ENCODE measurements around the gene OXLD1.

DNA sequence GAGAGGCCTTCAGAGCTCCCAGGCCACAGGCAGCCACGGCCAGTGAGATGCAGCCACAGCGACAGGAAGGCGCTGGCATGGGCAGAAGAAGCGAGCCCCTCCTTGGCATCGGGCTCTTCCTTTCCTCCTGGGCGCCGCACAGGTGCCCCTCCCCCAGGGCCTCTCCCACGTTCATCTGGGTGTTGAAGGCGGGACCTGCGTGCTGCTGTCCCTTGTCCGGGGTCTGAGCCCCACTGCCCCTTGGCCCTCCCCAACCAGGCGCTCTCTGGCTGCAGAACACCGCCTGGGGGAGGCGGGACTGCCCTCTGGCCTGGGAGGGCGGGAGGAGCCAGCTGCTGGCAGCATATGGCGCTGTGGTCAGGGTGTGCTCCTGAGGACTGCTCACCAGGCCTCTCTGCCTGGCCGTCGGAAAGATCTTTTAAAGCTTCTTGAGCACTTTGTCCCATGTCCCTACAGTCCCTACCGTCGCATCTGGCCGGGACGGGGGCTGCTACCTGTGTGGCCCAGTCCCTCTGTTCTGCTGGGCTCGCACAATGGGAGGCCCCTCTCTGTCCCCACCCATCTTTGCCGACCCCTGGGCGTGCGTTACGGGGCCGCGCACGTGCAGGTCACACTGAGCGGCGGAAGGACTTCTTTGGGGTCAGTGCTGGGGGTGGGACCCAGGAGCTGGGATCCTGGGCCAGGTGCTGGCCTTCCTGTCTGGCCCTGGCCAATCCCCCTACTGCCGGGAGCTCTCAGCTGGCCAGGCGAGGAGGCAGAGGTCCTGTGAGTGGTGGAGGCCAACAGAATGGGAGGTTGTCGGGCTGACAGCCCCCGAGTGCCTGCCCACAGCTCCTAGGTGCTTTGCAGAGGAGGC, 47.4 kb upstream of the OXLD1 start:
- TF ChIP-seq, protein P1, sequence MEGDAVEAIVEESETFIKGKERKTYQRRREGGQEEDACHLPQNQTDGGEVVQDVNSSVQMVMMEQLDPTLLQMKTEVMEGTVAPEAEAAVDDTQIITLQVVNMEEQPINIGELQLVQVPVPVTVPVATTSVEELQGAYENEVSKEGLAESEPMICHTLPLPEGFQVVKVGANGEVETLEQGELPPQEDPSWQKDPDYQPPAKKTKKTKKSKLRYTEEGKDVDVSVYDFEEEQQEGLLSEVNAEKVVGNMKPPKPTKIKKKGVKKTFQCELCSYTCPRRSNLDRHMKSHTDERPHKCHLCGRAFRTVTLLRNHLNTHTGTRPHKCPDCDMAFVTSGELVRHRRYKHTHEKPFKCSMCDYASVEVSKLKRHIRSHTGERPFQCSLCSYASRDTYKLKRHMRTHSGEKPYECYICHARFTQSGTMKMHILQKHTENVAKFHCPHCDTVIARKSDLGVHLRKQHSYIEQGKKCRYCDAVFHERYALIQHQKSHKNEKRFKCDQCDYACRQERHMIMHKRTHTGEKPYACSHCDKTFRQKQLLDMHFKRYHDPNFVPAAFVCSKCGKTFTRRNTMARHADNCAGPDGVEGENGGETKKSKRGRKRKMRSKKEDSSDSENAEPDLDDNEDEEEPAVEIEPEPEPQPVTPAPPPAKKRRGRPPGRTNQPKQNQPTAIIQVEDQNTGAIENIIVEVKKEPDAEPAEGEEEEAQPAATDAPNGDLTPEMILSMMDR (conservative IDR thresholded peaks at IDR 0.05; ENCODE audit: low read depth, low read length) = no peak
- TF ChIP-seq EZH2 (IDR thresholded peaks at IDR 0.05; ENCODE audit: low read length, unreplicated experiment) (no peak), EZH2phosphoT487 (IDR thresholded peaks at IDR 0.05; ENCODE audit: borderline replicate concordance, low read length) (no peak)

Measured in PC-3 (cell line).